ENCODE data around the gene PMM2. TPM values are rescaled to one million over a fixed set of nuclear protein-coding genes. Genes with fewer than 3 reads are reported as not detected.

Gene PMM2
- total and polyA plus RNA-seq, 2 donors (not counting 3 experiments of a cell fraction or from before 2014, with no cell fraction given): 29.0 to 61.3 TPM

DNA sequence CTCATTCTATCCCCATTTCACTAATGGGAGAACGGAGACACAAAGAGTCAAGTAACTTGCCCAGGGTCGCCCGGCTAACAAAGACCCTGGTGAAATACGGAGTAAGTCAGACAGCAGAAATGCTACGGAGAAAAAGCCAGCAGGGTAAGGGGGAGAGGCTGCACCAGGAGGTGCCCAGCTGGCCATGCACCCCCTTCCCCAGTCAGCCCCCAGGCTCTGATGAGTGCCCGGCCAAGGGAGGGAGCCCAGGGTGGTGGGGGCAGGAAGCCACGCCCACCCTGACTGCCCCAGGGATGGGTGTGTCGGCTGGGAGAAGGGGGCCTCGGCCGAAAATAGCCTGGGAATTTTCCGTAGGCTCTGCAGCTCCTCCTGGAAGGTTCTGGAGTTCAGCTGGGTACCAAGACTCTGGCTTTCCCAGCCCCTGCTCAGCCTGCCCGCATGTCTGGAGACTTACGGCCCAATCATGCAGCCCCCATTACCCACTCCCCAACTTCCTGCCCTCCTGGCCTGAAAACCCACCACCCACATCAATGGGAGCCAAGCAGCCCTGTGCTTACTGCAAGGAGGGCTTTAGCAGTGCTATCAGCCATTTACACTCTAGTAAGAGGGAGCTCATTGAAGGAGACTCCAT, 67.0 kb downstream of the PMM2 start:
- CTCF ChIA-PET: interaction anchor here (1.0 to 3.4 kb wide), 3 partner anchors 9 to 36 kb away, joined by 3 to 20 read pairs (median 4); no protein-coding TSS in a partner anchor
- BruUV-seq (replicated peaks): no TSS peak
- peaks cover 55% of the 10 kb centered on the region for H3K79me2 ChIP-seq (ENCODE audit: control insufficient read depth, insufficient read depth, low read length)
- no peaks in the 10 kb centered on the region for H3K9me1 ChIP-seq (replicated peaks; ENCODE audit: control insufficient read depth, extremely low read depth, insufficient read depth, low read length)
- H4K20me1 ChIP-seq (replicated peaks; ENCODE audit: control insufficient read depth, extremely low read depth, insufficient read depth, low read length): no peaks in the 10 kb centered on the region
- H3K4me2 ChIP-seq (ENCODE audit: insufficient read depth, low read length): no peak overlapping the region
- TF ChIP-seq MAX (IDR thresholded peaks at IDR 0.05; ENCODE audit: insufficient read depth, insufficient read length): no peak
- TF ChIP-seq FOS (IDR thresholded peaks at IDR 0.05; ENCODE audit: borderline replicate concordance, insufficient read depth, low read length): no peak
- TF ChIP-seq GATA2 (IDR thresholded peaks at IDR 0.05; ENCODE audit: insufficient read depth, insufficient read length, low read depth, low read length): no peak
- TF ChIP-seq POLR2A (IDR thresholded peaks at IDR 0.05; ENCODE audit: low read depth, low read length): no peak
- no peak for TF ChIP-seq EZH2 (IDR thresholded peaks at IDR 0.05; ENCODE audit: borderline replicate concordance, low read depth, low read length, severe bottlenecking)
- H3K27ac ChIP-seq (ENCODE audit: insufficient read depth, low read depth, low read length): no peak overlapping the region
- H3K27me3 ChIP-seq (ENCODE audit: control insufficient read depth in 2 of 2, insufficient read depth in 2 of 2, low read length in 2 of 2): no peaks in the 10 kb centered on the region
- intact Hi-C loops (cut with micrococcal nuclease): loop anchor here (5.0 kb wide), 1 partner anchor 297 kb away; no protein-coding TSS in a partner anchor
- H3K9ac ChIP-seq (replicated peaks; ENCODE audit: extremely low read depth, insufficient read depth, low read length): no peak overlapping the region
- DNase-seq (ENCODE audit: low read depth, low spot score) (no peak), FAIRE-seq (no peak)
- peaks cover 18% of the 10 kb centered on the region for H3K4me1 ChIP-seq (ENCODE audit: control insufficient read depth, extremely low read depth, insufficient read depth, low read length)
- H3K36me3 ChIP-seq (ENCODE audit: control insufficient read depth in 2 of 2, extremely low read depth in 1 of 2, insufficient read depth in 2 of 2, low read length in 2 of 2): no peaks in the 10 kb centered on the region
- H2AFZ ChIP-seq (ENCODE audit: low read depth, low read length): no peak overlapping the region
- dilution Hi-C loops (cut with MboI; ENCODE audit: extremely low pct_ligation_motif_present, low sequenced_read_pairs): no loop called here
- POLR2A ChIA-PET: no interaction called here
- H3K4me3 ChIP-seq (replicated peaks in 1 of 3; ENCODE audit: insufficient read depth in 1 of 3, low read depth in 1 of 3, low read length in 3 of 3): no peak overlapping the region
- H3K9me3 ChIP-seq (replicated peaks; ENCODE audit: control insufficient read depth, insufficient read depth, low read length): no peaks in the 10 kb centered on the region

- no TSS peak for BruUV-seq (replicated peaks)
- H3K36me3 ChIP-seq (ENCODE audit: control insufficient read depth in 2 of 2, extremely low read depth in 1 of 2, insufficient read depth in 2 of 2, low read length in 2 of 2): no peaks in the 10 kb centered on the region
Observed at GRCh38 chr16:8865145-8865882, 67.7 kb downstream of the PMM2 start.

More at GRCh38 chr16:8865145-8865882, 67.7 kb downstream of the PMM2 start:
- H3K9me1 ChIP-seq (replicated peaks; ENCODE audit: control insufficient read depth, extremely low read depth, insufficient read depth, low read length): no peaks in the 10 kb centered on the region
- H3K27me3 ChIP-seq (ENCODE audit: control insufficient read depth in 2 of 2, insufficient read depth in 2 of 2, low read length in 2 of 2): no peaks in the 10 kb centered on the region
- intact Hi-C loops (cut with micrococcal nuclease) (loop anchor here (5.0 kb wide), 1 partner anchor 298 kb away; no protein-coding TSS in a partner anchor), dilution Hi-C loops (cut with MboI; ENCODE audit: extremely low pct_ligation_motif_present, low sequenced_read_pairs) (no loop called here)
- H2AFZ ChIP-seq (ENCODE audit: low read depth, low read length): no peak overlapping the region
- no peak for FAIRE-seq
- no peak for DNase-seq (ENCODE audit: low read depth, low spot score)
- ChIA-PET POLR2A (no interaction called here), CTCF (interaction anchor here (1.0 to 3.4 kb wide), 3 partner anchors 9 to 36 kb away, joined by 3 to 20 read pairs (median 4); no protein-coding TSS in a partner anchor)
- no peak overlapping the region for H3K27ac ChIP-seq (ENCODE audit: insufficient read depth, low read depth, low read length)
- no peak overlapping the region for H3K4me2 ChIP-seq (ENCODE audit: insufficient read depth, low read length)
- H3K9me3 ChIP-seq (replicated peaks; ENCODE audit: control insufficient read depth, insufficient read depth, low read length): no peaks in the 10 kb centered on the region
- H3K79me2 ChIP-seq (ENCODE audit: control insufficient read depth, insufficient read depth, low read length): peaks cover 53% of the 10 kb centered on the region
- peaks cover 15% of the 10 kb centered on the region for H3K4me1 ChIP-seq (ENCODE audit: control insufficient read depth, extremely low read depth, insufficient read depth, low read length)
- TF ChIP-seq MAX (IDR thresholded peaks at IDR 0.05; ENCODE audit: insufficient read depth, insufficient read length) (no peak), MYC (IDR thresholded peaks at IDR 0.05; ENCODE audit: low read depth, low read length) (no peak), GATA2 (IDR thresholded peaks at IDR 0.05; ENCODE audit: insufficient read depth, insufficient read length, low read depth, low read length) (no peak), FOS (IDR thresholded peaks at IDR 0.05; ENCODE audit: borderline replicate concordance, insufficient read depth, low read length) (no peak), POLR2AphosphoS5 (IDR thresholded peaks at IDR 0.05; ENCODE audit: insufficient read depth, low read depth, low read length) (no peak), EZH2 (IDR thresholded peaks at IDR 0.05; ENCODE audit: borderline replicate concordance, low read depth, low read length, severe bottlenecking) (no peak), POLR2A (IDR thresholded peaks at IDR 0.05; ENCODE audit: low read depth, low read length) (no peak), JUN (IDR thresholded peaks at IDR 0.05; ENCODE audit: borderline replicate concordance, insufficient read depth, insufficient read length, low read depth) (no peak)
- TF ChIP-seq, protein P1, sequence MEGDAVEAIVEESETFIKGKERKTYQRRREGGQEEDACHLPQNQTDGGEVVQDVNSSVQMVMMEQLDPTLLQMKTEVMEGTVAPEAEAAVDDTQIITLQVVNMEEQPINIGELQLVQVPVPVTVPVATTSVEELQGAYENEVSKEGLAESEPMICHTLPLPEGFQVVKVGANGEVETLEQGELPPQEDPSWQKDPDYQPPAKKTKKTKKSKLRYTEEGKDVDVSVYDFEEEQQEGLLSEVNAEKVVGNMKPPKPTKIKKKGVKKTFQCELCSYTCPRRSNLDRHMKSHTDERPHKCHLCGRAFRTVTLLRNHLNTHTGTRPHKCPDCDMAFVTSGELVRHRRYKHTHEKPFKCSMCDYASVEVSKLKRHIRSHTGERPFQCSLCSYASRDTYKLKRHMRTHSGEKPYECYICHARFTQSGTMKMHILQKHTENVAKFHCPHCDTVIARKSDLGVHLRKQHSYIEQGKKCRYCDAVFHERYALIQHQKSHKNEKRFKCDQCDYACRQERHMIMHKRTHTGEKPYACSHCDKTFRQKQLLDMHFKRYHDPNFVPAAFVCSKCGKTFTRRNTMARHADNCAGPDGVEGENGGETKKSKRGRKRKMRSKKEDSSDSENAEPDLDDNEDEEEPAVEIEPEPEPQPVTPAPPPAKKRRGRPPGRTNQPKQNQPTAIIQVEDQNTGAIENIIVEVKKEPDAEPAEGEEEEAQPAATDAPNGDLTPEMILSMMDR (IDR thresholded peaks at IDR 0.05; ENCODE audit: extremely low read depth in 1 of 2, insufficient read depth in 1 of 2, low read depth in 1 of 2, low read length in 2 of 2): no peak
- H3K9ac ChIP-seq (replicated peaks; ENCODE audit: extremely low read depth, insufficient read depth, low read length): no peak overlapping the region
- H4K20me1 ChIP-seq (replicated peaks; ENCODE audit: control insufficient read depth, extremely low read depth, insufficient read depth, low read length): no peaks in the 10 kb centered on the region
- no peak overlapping the region for H3K4me3 ChIP-seq (replicated peaks in 1 of 3; ENCODE audit: insufficient read depth in 1 of 3, low read depth in 1 of 3, low read length in 3 of 3)
